AG04450 (cell line): Measurements from ENCODE around the gene CCDC50. TPM values are rescaled to one million over a fixed set of nuclear protein-coding genes. Genes with fewer than 3 reads are reported as not detected.

Experiments used
- CTCF ChIA-PET: fragments of 300-600, 350-600 bp; formaldehyde crosslinking; extraction: SDS; loops from one replicate; lab custom pipeline; 2022; ENCODE audit warnings: antibody characterized with exemption, inconsistent platforms; lab: Charles Lee
- POLR2A ChIA-PET: fragments of 350-600 bp; formaldehyde crosslinking; extraction: SDS; loops from one replicate; lab custom pipeline; 2021; ENCODE audit warnings: antibody characterized with exemption, inconsistent platforms; lab: Yijun Ruan, JAX
- DNase-seq: peaks from one replicate; pipeline ENCODE4 v3.0.0-alpha.2; 2011; ENCODE audit warnings: low read depth, low spot score
- H3K27ac ChIP-seq: one replicate; pipeline ENCODE4 v1.5.1; 2012; ENCODE audit warnings: low read depth, low read length, control low read depth
- H3K27me3 ChIP-seq: one replicate; pipeline ENCODE4 v1.6.0; 2012; ENCODE audit warnings: low read length; ENCODE audit not compliant: control insufficient read depth, insufficient read depth
- H3K4me3 ChIP-seq: 2 replicates; pipeline ENCODE4 v1.5.1; 2011; ENCODE audit warnings: mild to moderate bottlenecking, low read depth, low read length, control low read depth
- H3K9me3 ChIP-seq: 2 replicates; pipeline ENCODE4 v1.5.1; 2012; ENCODE audit warnings: low read length; ENCODE audit not compliant: control insufficient read depth, insufficient read depth
- CTCF ChIP-seq: IDR thresholded peaks from 2 replicates; pipeline ENCODE4 v1.5.1; 2011; ENCODE audit warnings: low read depth, low read length, control low read depth, inconsistent platforms
- polyA plus RNA-seq: library from polyadenylated mRNA; depleted of rRNA; stranded (reverse); fragments of >200 nt; gene quantifications from 2 replicates; pipeline ENCODE4 v1.2.3, GENCODE V29; 2011

Gene CCDC50
- polyA plus RNA-seq, 1 experiment, result 75.6 TPM

DNA sequence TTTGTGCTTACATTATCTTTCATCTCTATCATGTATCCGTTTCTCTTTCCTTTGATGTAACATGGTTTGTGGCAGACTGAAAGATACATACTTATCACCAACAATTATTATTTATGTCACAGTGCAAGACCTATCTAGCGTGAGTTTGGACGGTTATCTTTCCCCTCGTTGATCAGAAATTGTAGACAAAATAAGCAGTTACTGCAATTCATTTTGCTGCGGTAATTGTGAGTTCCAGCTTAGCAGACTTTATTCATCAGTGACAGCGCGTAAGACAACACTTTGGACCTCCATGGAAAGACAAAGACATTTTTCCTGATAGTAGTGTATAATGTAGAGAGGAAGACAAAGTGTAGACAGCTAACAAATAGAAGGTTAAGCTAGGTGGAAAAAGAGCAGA, 52.1 kb downstream of the CCDC50 start:
- Histone ChIP-seq H3K9me3 (no peaks in the 10 kb centered on the region), H3K27me3 (no peaks in the 10 kb centered on the region), H3K4me3 (no peak overlapping the region), H3K27ac (no peak overlapping the region)
- POLR2A ChIA-PET, result no interaction called here
- TF ChIP-seq CTCF, result no peak
- CTCF ChIA-PET, result no interaction called here
- no peak for DNase-seq

- no peak overlapping the region for H3K4me3 ChIP-seq
- H3K27me3 ChIP-seq, result no peaks in the 10 kb centered on the region
- POLR2A ChIA-PET, result interaction anchor here (0.8 to 1.5 kb wide), 2 partner anchors 53 to 54 kb away, joined by 3 to 4 read pairs; partner anchors contain the start of genes CCDC50 and UTS2B
- CTCF ChIA-PET, result interaction anchor here (1.4 kb wide), 1 partner anchor 25 kb away, joined by 3 read pairs; no protein-coding TSS in a partner anchor
- H3K27ac ChIP-seq, result no peak overlapping the region
- DNase-seq, result no peak
- no peak for TF ChIP-seq CTCF
- no peaks in the 10 kb centered on the region for H3K9me3 ChIP-seq
These were observed 53.5 kb downstream of the CCDC50 start for GRCh38 chr3:191382661-191383060.

DNA sequence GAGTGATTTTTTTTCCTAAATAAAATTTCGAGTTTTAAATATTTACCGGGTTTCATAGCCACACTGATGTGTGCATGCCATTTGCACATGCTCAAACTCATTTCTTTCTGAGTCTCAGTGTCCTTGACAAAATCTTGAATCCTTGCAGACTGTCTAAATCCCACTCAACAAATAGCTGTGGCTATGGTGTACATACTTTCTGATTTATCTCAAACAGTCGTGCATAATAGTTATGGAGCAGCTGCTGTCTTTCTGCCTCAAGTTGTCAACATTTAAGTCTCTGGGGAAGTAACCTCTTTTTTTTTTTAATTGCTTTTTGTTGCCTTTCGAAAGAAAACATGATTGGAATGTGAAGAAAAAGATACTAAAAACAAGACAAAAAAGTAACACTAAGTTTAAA, 53.9 kb downstream of the CCDC50 start:
- CTCF ChIA-PET, result interaction anchor here (1.4 kb wide), 2 partner anchors 10 to 25 kb away, joined by 3 to 6 read pairs; no protein-coding TSS in a partner anchor
- H3K4me3 ChIP-seq, result no peak overlapping the region
- H3K27ac ChIP-seq, result no peak overlapping the region
- no peaks in the 10 kb centered on the region for H3K9me3 ChIP-seq
- POLR2A ChIA-PET, result interaction anchor here (0.7 to 1.5 kb wide), 3 partner anchors 10 to 54 kb away, joined by 3 to 4 read pairs (median 4); partner anchors contain the start of genes CCDC50 and UTS2B
- peak; percentile 36 for DNase-seq
- no peak for TF ChIP-seq CTCF
- H3K27me3 ChIP-seq, result no peaks in the 10 kb centered on the region

DNA sequence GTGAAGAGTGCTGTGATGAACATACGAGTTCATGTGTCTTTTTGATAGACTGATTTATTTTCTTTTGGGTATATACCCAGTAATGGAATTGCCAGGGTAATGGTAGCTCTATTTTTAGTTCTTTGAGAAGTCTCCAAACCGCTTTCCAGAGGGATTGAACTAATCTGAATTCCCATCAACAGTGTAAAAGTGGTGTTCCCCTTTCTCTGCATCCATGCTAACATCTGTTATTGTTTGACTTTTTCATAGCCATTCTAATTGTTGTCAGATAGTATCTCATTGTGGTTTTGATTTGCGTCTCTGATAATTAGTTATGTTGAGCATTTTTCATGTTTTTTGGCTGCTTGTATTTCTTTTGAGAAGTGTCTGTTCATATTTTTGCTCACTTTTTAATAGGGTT, 55.9 kb downstream of the CCDC50 start:
- TF ChIP-seq CTCF, result no peak
- Histone ChIP-seq H3K27ac (no peak overlapping the region), H3K27me3 (no peaks in the 10 kb centered on the region), H3K4me3 (no peak overlapping the region), H3K9me3 (no peaks in the 10 kb centered on the region)
- ChIA-PET POLR2A (no interaction called here), CTCF (no interaction called here)
- no peak for DNase-seq

GRCh38 chr3:191387441-191388077, 58.4 kb downstream of the CCDC50 start:
- POLR2A ChIA-PET, result no interaction called here
- CTCF ChIA-PET, result no interaction called here
- TF ChIP-seq CTCF, result no peak
- H3K4me3 ChIP-seq, result no peak overlapping the region
- no peak overlapping the region for H3K27ac ChIP-seq
- H3K9me3 ChIP-seq, result no peaks in the 10 kb centered on the region
- H3K27me3 ChIP-seq, result no peaks in the 10 kb centered on the region
- no peak for DNase-seq
